GM12865 (cell line): ENCODE measurements around the gene TMEM187.

Experiments used
- DNase-seq: peaks from one replicate; pipeline ENCODE4 v3.0.0; 2010; ENCODE audit warnings: low read depth
- H3K4me3 ChIP-seq: 2 replicates; pipeline ENCODE4 v1.5.1; 2011; ENCODE audit warnings: mild to moderate bottlenecking, low read depth, low read length, control low read depth
- CTCF ChIP-seq: IDR thresholded peaks from 2 replicates; pipeline ENCODE4 v1.5.1; 2011; ENCODE audit warnings: low read length, control low read depth, low read depth, inconsistent platforms; ENCODE audit not compliant: insufficient read depth; ENCODE audit errors: missing control alignments

Gene TMEM187

DNA sequence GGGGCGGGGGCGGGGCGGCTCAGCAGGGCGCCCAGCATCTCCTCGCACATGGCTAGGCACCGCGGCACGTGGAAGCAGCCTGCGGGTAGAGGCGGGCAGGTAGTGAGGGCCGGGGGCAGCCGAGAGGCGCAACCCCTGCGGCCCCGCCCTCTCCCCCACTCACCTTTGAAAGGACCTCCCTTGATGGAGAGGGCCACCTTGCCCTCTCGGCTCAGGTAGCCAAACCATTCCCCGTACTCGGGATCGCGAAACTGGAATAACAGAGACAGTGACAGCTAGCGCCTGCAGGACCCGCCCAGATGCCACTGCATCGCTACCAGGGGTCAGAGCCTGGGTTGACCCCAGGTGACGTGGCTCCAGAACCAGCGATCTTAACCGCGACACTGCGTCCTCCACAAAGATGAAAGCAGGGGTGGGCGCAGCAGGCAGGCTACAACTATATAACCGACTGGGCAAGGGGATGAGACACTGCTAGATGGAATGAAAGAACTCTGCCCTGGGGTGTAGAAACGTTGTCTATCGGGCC lies 37.2 kb upstream of the TMEM187 start:
- no peak for DNase-seq
- H3K4me3 ChIP-seq = peak overlapping the region; percentile 59
- no peak for TF ChIP-seq CTCF

DNA sequence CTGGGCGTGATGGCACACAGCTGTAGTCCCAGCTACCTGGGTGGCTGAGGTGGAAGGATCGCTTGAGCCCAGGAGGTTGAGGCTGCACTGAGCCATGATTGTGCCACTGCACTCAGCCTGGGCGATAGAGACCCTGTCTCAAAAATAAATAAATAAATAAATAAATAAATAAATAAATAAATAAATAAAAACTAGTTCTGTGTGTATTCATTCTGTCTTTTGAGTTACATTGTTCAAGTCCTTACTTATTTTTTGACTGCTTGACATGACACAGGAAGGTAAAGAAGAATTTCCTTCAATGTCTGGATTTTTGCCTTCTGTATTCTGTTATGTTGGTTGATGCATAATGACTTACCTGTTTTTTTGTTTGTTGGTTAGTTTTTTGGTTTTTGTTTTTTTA lies 35.5 kb upstream of the TMEM187 start:
- TF ChIP-seq CTCF = no peak
- no peak overlapping the region for H3K4me3 ChIP-seq
- no peak for DNase-seq

DNA sequence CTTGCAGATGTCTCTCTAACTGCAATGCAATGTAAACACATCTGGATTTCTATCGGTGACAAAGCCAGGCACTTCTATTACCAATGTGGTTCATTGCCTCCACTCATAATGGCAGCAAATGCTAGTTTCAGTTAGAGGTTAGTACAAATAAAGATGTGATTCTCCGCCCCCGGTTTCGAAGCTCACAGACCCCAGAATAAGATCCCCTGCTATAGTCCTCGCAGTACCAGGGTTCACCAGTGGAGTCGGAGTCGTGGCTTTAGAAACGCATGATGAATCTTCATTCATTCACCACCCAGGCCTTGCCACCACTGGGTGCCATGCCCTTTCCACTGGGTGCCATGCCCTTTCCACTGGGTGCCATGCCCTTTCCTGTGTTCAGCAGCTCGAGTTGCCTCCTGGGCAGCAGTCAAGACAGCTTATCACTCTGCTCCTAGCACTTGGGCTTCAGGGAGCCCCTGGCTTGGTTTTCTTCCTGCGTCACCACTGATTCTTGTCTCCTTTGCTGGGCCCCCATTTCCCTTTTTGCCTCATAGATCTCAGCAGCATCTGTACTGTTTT lies 34.2 kb upstream of the TMEM187 start:
- no peak overlapping the region for H3K4me3 ChIP-seq
- TF ChIP-seq CTCF = no peak
- no peak for DNase-seq

GRCh38 chrX:153939573-153939972 lies 33.0 kb upstream of the TMEM187 start:
- no peak overlapping the region for H3K4me3 ChIP-seq
- no peak for DNase-seq
- TF ChIP-seq CTCF = no peak

GRCh38 chrX:153941336-153942252 lies 31.0 kb upstream of the TMEM187 start:
- no peak for TF ChIP-seq CTCF
- no peak for DNase-seq
- no peak overlapping the region for H3K4me3 ChIP-seq

GRCh38 chrX:153944140-153944799 lies 28.3 kb upstream of the TMEM187 start, which contains the start of gene RENBP:
RENBP (minus strand) TSS chrX:153944643; CDS start chrX:153944610, 33 bp downstream.
- no peak for TF ChIP-seq CTCF
- H3K4me3 ChIP-seq = peak within 1 kb of the TSS; percentile 29
- no peak for DNase-seq
